ENCODE measurements around the gene RPTOR. TPM values are rescaled to one million over a fixed set of nuclear protein-coding genes. Genes with fewer than 3 reads are reported as not detected.

RPTOR gene
- total and polyA plus RNA-seq, 4 donors: 12.4 to 46.1 (median 29.7) TPM

- DNase-seq (no peak), ATAC-seq (ENCODE audit: insufficient read depth, low FRiP score) (no peak)
- Histone ChIP-seq H3K36me3 (ENCODE audit: control insufficient read depth in 4 of 4, insufficient read depth in 4 of 4, low read length in 4 of 4) (peaks cover 0 to 10% (median 0%) of the 10 kb centered on the region in 4 donors), H3K4me1 (ENCODE audit: control insufficient read depth in 5 of 5, insufficient read depth in 5 of 5, low read length in 5 of 5) (peaks cover 0 to 58% (median 17%) of the 10 kb centered on the region in 5 donors), H3K9me3 (ENCODE audit: control insufficient read depth in 4 of 4, insufficient read depth in 3 of 4, low read length in 3 of 4) (no peaks in the 10 kb centered on the region), H3K27me3 (ENCODE audit: control insufficient read depth in 3 of 3, insufficient read depth in 3 of 3, low read length in 2 of 3) (no peaks in the 10 kb centered on the region), H3K27ac (ENCODE audit: low read depth in 1 of 2, low read length in 1 of 2) (no peak overlapping the region), H3K9ac (ENCODE audit: insufficient read depth in 1 of 2, low read length in 2 of 2) (no peak overlapping the region), H3K4me3 (no peak overlapping the region)
- TF ChIP-seq CTCF (IDR thresholded peaks at IDR 0.05; ENCODE audit: control extremely low read depth, extremely low read depth): no peak
- 94 to 96% methylated on average over 30 of the region's 30 CpGs for WGBS, 2 donors
These were observed 293.8 kb downstream of the RPTOR start for GRCh38 chr17:80838311-80839025.

- no peaks in the 10 kb centered on the region for H3K9me3 ChIP-seq (ENCODE audit: control insufficient read depth in 4 of 4, insufficient read depth in 3 of 4, low read length in 3 of 4)
- WGBS, 2 donors: 87 to 96% methylated on average over 11 of the region's 11 CpGs
- H3K27me3 ChIP-seq (ENCODE audit: control insufficient read depth in 3 of 3, insufficient read depth in 3 of 3, low read length in 2 of 3): no peaks in the 10 kb centered on the region
- peaks cover 0 to 53% (median 17%) of the 10 kb centered on the region in 5 donors for H3K4me1 ChIP-seq (ENCODE audit: control insufficient read depth in 5 of 5, insufficient read depth in 5 of 5, low read length in 5 of 5)
- DNase-seq (no peak), ATAC-seq (ENCODE audit: insufficient read depth, low FRiP score) (no peak)
- no peak overlapping the region for H3K9ac ChIP-seq (ENCODE audit: insufficient read depth in 1 of 2, low read length in 2 of 2)
- no peak overlapping the region for H3K27ac ChIP-seq (ENCODE audit: low read depth in 1 of 2, low read length in 1 of 2)
- H3K4me3 ChIP-seq: no peak overlapping the region
- peaks cover 0 to 10% (median 0%) of the 10 kb centered on the region in 4 donors for H3K36me3 ChIP-seq (ENCODE audit: control insufficient read depth in 4 of 4, insufficient read depth in 4 of 4, low read length in 4 of 4)
- no peak for TF ChIP-seq CTCF (IDR thresholded peaks at IDR 0.05; ENCODE audit: control extremely low read depth, extremely low read depth)
These were observed 294.3 kb downstream of the RPTOR start for GRCh38 chr17:80839026-80839345.

GRCh38 chr17:80839511-80839941, 294.9 kb downstream of the RPTOR start:
- no peak for TF ChIP-seq CTCF (IDR thresholded peaks at IDR 0.05; ENCODE audit: control extremely low read depth, extremely low read depth)
- 83 to 89% methylated on average over 8 of the region's 8 CpGs for WGBS, 2 donors

More at GRCh38 chr17:80839511-80839941, 294.9 kb downstream of the RPTOR start:
- no peaks in the 10 kb centered on the region for H3K9me3 ChIP-seq (ENCODE audit: control insufficient read depth in 4 of 4, insufficient read depth in 3 of 4, low read length in 3 of 4)
- H3K4me3 ChIP-seq: no peak overlapping the region
- H3K9ac ChIP-seq (ENCODE audit: insufficient read depth in 1 of 2, low read length in 2 of 2): no peak overlapping the region
- H3K27ac ChIP-seq (ENCODE audit: low read depth in 1 of 2, low read length in 1 of 2): no peak overlapping the region
- DNase-seq (peak in 2 of 3 donors; percentile 40 to 77), ATAC-seq (ENCODE audit: insufficient read depth, low FRiP score) (no peak)
- peaks cover 0 to 48% (median 17%) of the 10 kb centered on the region in 5 donors for H3K4me1 ChIP-seq (ENCODE audit: control insufficient read depth in 5 of 5, insufficient read depth in 5 of 5, low read length in 5 of 5)
- H3K36me3 ChIP-seq (ENCODE audit: control insufficient read depth in 4 of 4, insufficient read depth in 4 of 4, low read length in 4 of 4): peaks cover 0 to 10% (median 0%) of the 10 kb centered on the region in 4 donors
- no peaks in the 10 kb centered on the region for H3K27me3 ChIP-seq (ENCODE audit: control insufficient read depth in 3 of 3, insufficient read depth in 3 of 3, low read length in 2 of 3)

Measured in lung (tissue), 12 donors.